HPDE6-E6E7 (cell line): ENCODE results near the gene CLK1.
A peak's percentile ranks its signal among the peaks of the same experiment; 100 is the strongest.

Experiments
- DNase-seq: peaks from one replicate; pipeline ENCODE4 v3.0.0; 2011; ENCODE audit warnings: missing footprints; ENCODE audit errors: extremely low spot score

The CLK1 gene

GRCh38 chr2:200811333-200812121 lies 52.9 kb downstream of the CLK1 start, which contains the start of gene BZW1:
Gene BZW1 (plus strand): TSS chr2:200811910. CDS start chr2:200813218, 1,308 bp downstream.
- peak; percentile 91 for DNase-seq

- DNase-seq: no peak
Observed at GRCh38 chr2:200810998-200811332, 53.5 kb downstream of the CLK1 start.

- no peak for DNase-seq
Observed at GRCh38 chr2:200810252-200810997, 54.0 kb downstream of the CLK1 start.

GRCh38 chr2:200809506-200810251 lies 54.8 kb downstream of the CLK1 start:
- DNase-seq: no peak
